NT2/D1 (cell line): Measurements from ENCODE around the gene NFE2L1.

ENCODE experiments used
- SUZ12 ChIP-seq: IDR thresholded peaks from 2 replicates; pipeline ENCODE4 v1.6.1; 2011; ENCODE audit not compliant: insufficient read length, insufficient read depth; ENCODE audit errors: extremely low read depth
- YY1 ChIP-seq: IDR thresholded peaks from 2 replicates; pipeline ENCODE4 v1.6.1; 2011; ENCODE audit not compliant: insufficient read length, insufficient read depth
- ZNF274 ChIP-seq: IDR thresholded peaks from 2 replicates; pipeline ENCODE4 v1.6.1; 2011; ENCODE audit warnings: mild to moderate bottlenecking, low read depth, low read length

GRCh38 chr17:48059125-48059668 lies 11.0 kb downstream of the NFE2L1 start:
- TF ChIP-seq YY1 (no peak), SUZ12 (no peak), ZNF274 (no peak)
